AG04450 (cell line): ENCODE measurements around the gene GNB4. TPM values are rescaled to one million over a fixed set of nuclear protein-coding genes. Genes with fewer than 3 reads are reported as not detected.

ENCODE experiments used
- CTCF ChIA-PET: fragments of 300-600, 350-600 bp; formaldehyde crosslinking; extraction: SDS; loops from one replicate; lab custom pipeline; 2022; ENCODE audit warnings: antibody characterized with exemption, inconsistent platforms; lab: Charles Lee
- POLR2A ChIA-PET: fragments of 350-600 bp; formaldehyde crosslinking; extraction: SDS; loops from one replicate; lab custom pipeline; 2021; ENCODE audit warnings: antibody characterized with exemption, inconsistent platforms; lab: Yijun Ruan, JAX
- DNase-seq: peaks from one replicate; pipeline ENCODE4 v3.0.0-alpha.2; 2011; ENCODE audit warnings: low read depth, low spot score
- H3K27ac ChIP-seq: one replicate; pipeline ENCODE4 v1.5.1; 2012; ENCODE audit warnings: low read depth, low read length, control low read depth
- H3K27me3 ChIP-seq: one replicate; pipeline ENCODE4 v1.6.0; 2012; ENCODE audit warnings: low read length; ENCODE audit not compliant: control insufficient read depth, insufficient read depth
- H3K4me3 ChIP-seq: 2 replicates; pipeline ENCODE4 v1.5.1; 2011; ENCODE audit warnings: mild to moderate bottlenecking, low read depth, low read length, control low read depth
- H3K9me3 ChIP-seq: 2 replicates; pipeline ENCODE4 v1.5.1; 2012; ENCODE audit warnings: low read length; ENCODE audit not compliant: control insufficient read depth, insufficient read depth
- polyA plus RNA-seq: library from polyadenylated mRNA; depleted of rRNA; stranded (reverse); fragments of >200 nt; gene quantifications from 2 replicates; pipeline ENCODE4 v1.2.3, GENCODE V29; 2011
- TF ChIP-seq, protein P1 (sequence below): IDR thresholded peaks from 2 replicates; pipeline ENCODE4 v1.5.1; 2011; ENCODE audit warnings: low read depth, low read length, control low read depth, inconsistent platforms

Gene GNB4
- polyA plus RNA-seq, 1 experiment: 88.5 TPM

DNA sequence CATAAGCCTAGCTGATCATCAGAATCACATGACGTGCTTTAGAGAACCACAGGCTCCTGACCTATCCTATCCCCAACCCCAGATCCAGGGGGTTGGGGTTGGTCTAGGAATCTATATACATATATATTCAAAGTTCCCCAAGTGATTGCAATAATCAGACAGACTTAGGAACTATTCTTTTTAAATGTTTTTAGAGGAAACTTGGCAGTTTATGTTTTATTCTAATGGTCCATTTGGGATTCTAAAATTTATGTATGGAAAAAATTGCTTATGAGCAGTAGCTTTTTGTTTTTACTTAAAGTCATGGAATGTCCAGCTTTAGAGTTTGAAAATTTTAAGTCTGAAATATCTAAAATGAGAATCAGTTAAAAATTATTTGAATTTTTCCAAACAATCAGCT lies 81.6 kb downstream of the GNB4 start:
- TF ChIP-seq, protein P1, sequence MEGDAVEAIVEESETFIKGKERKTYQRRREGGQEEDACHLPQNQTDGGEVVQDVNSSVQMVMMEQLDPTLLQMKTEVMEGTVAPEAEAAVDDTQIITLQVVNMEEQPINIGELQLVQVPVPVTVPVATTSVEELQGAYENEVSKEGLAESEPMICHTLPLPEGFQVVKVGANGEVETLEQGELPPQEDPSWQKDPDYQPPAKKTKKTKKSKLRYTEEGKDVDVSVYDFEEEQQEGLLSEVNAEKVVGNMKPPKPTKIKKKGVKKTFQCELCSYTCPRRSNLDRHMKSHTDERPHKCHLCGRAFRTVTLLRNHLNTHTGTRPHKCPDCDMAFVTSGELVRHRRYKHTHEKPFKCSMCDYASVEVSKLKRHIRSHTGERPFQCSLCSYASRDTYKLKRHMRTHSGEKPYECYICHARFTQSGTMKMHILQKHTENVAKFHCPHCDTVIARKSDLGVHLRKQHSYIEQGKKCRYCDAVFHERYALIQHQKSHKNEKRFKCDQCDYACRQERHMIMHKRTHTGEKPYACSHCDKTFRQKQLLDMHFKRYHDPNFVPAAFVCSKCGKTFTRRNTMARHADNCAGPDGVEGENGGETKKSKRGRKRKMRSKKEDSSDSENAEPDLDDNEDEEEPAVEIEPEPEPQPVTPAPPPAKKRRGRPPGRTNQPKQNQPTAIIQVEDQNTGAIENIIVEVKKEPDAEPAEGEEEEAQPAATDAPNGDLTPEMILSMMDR: no peak
- Histone ChIP-seq H3K27ac (no peak overlapping the region), H3K9me3 (no peaks in the 10 kb centered on the region), H3K4me3 (no peak overlapping the region), H3K27me3 (no peaks in the 10 kb centered on the region)
- CTCF ChIA-PET: interaction anchor here (0.7 kb wide), 1 partner anchor 577 kb away, joined by 3 read pairs; no protein-coding TSS in a partner anchor
- no peak for DNase-seq
- POLR2A ChIA-PET: interaction anchor here (0.6 kb wide), 1 partner anchor 11 kb away, joined by 3 read pairs; no protein-coding TSS in a partner anchor

DNA sequence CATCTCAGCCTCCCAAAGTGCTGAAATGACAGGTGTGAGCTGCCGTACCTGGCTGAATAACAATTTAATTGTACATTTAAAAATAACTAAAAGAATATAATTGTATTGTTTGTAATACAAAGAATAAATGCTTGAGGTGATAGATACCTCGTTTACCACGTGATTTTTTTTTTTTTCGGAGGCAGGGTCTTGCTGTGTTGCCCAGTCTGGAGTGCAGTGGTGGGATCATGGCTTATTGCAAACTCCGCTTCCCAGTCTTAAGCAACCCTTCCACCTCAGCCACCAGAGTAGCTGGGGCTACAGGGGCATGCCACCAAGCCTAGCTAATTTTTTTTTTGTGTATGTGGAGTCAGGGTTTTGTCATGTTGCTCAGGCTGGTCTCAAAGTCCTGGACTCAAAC lies 87.9 kb downstream of the GNB4 start:
- Histone ChIP-seq H3K27me3 (no peaks in the 10 kb centered on the region), H3K9me3 (no peaks in the 10 kb centered on the region), H3K27ac (no peak overlapping the region), H3K4me3 (no peak overlapping the region)
- TF ChIP-seq, protein P1: no peak
- no peak for DNase-seq
- ChIA-PET POLR2A (no interaction called here), CTCF (interaction anchor here (0.9 kb wide), 1 partner anchor 325 kb away, joined by 3 read pairs; no protein-coding TSS in a partner anchor)

DNA sequence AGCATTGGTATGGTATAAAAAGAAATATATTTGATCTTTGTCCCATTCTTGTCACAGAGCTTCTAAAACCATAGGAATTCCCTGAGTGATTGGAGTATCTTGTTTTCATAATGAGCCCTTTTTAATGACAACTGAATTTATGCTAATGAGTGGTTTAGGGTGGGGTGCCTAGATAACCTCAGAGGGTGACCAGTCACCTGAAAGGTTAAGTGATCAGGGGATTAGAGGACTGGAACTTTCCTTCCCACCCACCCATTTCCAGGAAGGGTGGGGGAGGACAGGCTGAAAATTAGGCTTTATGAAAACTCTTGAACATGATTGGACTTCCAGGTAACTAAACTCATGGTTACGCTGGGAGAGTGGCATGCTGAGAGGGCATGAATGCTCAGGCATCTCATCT lies 95.3 kb downstream of the GNB4 start:
- TF ChIP-seq, protein P1: no peak
- ChIA-PET CTCF (no interaction called here), POLR2A (no interaction called here)
- no peaks in the 10 kb centered on the region for H3K27me3 ChIP-seq
- DNase-seq: no peak
- no peaks in the 10 kb centered on the region for H3K9me3 ChIP-seq
- H3K27ac ChIP-seq: no peak overlapping the region
- no peak overlapping the region for H3K4me3 ChIP-seq

DNA sequence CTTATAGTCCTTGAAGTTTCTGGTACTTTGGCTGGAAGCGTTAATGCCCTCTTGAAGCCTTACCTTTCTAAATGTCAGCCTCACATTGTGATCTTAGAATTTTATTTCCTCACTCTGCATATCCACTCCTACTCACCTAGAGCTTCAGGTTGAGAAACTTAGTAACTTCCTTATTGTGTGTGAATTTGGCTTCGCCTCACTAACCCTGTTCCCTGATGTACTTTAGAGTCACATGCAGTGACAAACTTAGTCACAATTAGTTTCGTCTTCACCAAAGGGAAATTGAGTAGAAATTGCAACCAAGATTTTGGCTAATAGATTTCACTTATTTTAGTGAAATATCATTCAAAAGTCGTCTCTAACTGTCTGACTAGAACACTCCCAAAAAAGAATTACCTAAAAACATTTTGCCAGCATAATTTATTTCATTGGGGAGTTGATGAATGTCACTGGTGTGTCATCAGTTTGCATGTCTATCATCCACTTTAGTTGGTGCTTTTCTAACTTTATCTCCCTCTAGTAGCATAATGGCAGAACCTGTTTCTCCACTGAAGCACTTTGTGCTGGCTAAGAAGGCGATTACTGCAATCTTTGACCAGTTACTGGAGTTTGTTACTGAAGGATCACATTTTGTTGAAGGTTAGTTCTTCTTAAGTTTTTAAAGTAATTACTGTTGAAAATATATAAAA lies 102.8 kb downstream of the GNB4 start:
- ChIA-PET CTCF (interaction anchor here (1.0 kb wide), 1 partner anchor 301 kb away, joined by 7 read pairs; no protein-coding TSS in a partner anchor), POLR2A (no interaction called here)
- Histone ChIP-seq H3K27me3 (no peaks in the 10 kb centered on the region), H3K4me3 (peak overlapping the region; percentile 83), H3K9me3 (peaks cover 2% of the 10 kb centered on the region; the same call in 1 of the 2 replicates), H3K27ac (no peak overlapping the region)
- TF ChIP-seq, protein P1: no peak
- DNase-seq: no peak
